Measurements from ENCODE around the gene MSH3.

GRCh38 chr5:80689627-80690026 is 35.2 kb downstream of the MSH3 start:
- TF ChIP-seq CTCF (conservative IDR thresholded peaks at IDR 0.05): no peak
- no peak for TF ChIP-seq ZFX (IDR thresholded peaks at IDR 0.05)
